Right atrium auricular region (tissue), 2 donors: Measurements from ENCODE around the gene RPL5. TPM values are rescaled to one million over a fixed set of nuclear protein-coding genes. Genes with fewer than 3 reads are reported as not detected.
A peak's percentile ranks its signal among the peaks of the same experiment; 100 is the strongest.

Experiments used
- DNase-seq: peaks from one replicate; pipeline ENCODE4 v3.0.0-alpha.2; 2019; ENCODE audit warnings: low spot score
- H3K27ac ChIP-seq, 2 donors: fragments of 200-600 bp; sonication (generic); 1 replicate in 1 of 2; 2 replicates in 1 of 2; pipeline ENCODE4 v1.5.1; 2016 to 2019
- H3K27me3 ChIP-seq, 2 donors: fragments of 200-600 bp; sonication (generic); one replicate each; pipeline versions ENCODE4 v1.5.1 to v1.6.0; 2017 to 2019
- H3K36me3 ChIP-seq: fragments of 200-600 bp; sonication (generic); one replicate; pipeline ENCODE4 v1.5.1; 2016
- H3K4me1 ChIP-seq, 2 donors: fragments of 200-600 bp; sonication (generic); one replicate each; pipeline versions ENCODE4 v1.5.1 to v1.6.0; 2017 to 2019
- H3K4me3 ChIP-seq, 2 donors: fragments of 200-600 bp; sonication (generic); 1 replicate in 1 of 2; 2 replicates in 1 of 2; pipeline ENCODE4 v1.5.1; 2017 to 2019; ENCODE audit warnings: mild to moderate bottlenecking in 1 of 2, moderate library complexity in 1 of 2
- H3K9me3 ChIP-seq, 2 donors: fragments of 200-600 bp; sonication (generic); one replicate each; pipeline ENCODE4 v1.5.1; 2019
- CTCF ChIP-seq, 2 donors: fragments of 200-600 bp; sonication (generic); IDR thresholded peaks; one replicate each; pipeline ENCODE4 v1.5.1; 2019; ENCODE audit warnings: antibody characterized with exemption in 2 of 2
- total RNA-seq, 2 donors: library from RNA; depleted of rRNA; stranded (reverse); fragments of >200 nt; gene quantifications; one replicate each; pipeline ENCODE4 v1.1.0, GENCODE V29; 2016

Gene RPL5
- total RNA-seq, 2 donors from 2014 or later = 675 to 1,127 TPM

- no peak for DNase-seq
- H3K4me3 ChIP-seq = no peak overlapping the region
- H3K27me3 ChIP-seq = no peaks in the 10 kb centered on the region
- H3K9me3 ChIP-seq = no peaks in the 10 kb centered on the region
- no peak overlapping the region for H3K27ac ChIP-seq
- no peak for TF ChIP-seq CTCF (IDR thresholded peaks at IDR 0.05)
- no peaks in the 10 kb centered on the region for H3K36me3 ChIP-seq
- H3K4me1 ChIP-seq = no peaks in the 10 kb centered on the region
Measured at GRCh38 chr1:92822879-92823278, 9.0 kb upstream of the RPL5 start.

DNA sequence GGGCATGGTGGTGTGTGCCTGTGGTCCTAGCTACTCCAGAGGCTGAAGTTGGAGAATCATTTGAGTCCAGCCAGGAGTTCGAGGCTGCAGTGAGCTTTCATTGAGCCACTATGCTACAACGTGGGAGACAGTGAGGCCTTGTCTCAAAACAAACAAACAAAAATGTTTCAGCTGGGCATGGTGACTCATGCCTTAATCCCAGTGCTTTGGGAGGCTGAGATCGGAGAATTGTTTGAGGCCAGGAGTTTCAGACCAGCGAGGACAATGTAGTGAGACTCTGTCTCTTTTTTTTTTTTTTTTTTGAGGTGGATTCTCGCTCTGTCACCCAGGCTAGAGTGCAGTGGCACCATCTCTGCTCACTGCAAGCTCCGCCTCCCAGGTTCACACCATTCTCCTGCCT lies 5.0 kb upstream of the RPL5 start:
- TF ChIP-seq CTCF (IDR thresholded peaks at IDR 0.05) = no peak

GRCh38 chr1:92831368-92831761 lies 475 bp upstream of the RPL5 start:
- Histone ChIP-seq H3K36me3 (peaks cover 31% of the 10 kb centered on the region), H3K27me3 (no peaks in the 10 kb centered on the region), H3K4me3 (peak overlapping the region; percentile 79 to 91), H3K9me3 (no peaks in the 10 kb centered on the region), H3K4me1 (peaks cover 0 to 25% of the 10 kb centered on the region in 2 donors), H3K27ac (peak overlapping the region in 1 of 2 donors; percentile 95)
- TF ChIP-seq CTCF (IDR thresholded peaks at IDR 0.05) = no peak
- no peak for DNase-seq

More for the DNA sequence above, 5.0 kb upstream of the RPL5 start:
- Histone ChIP-seq H3K27me3 (no peaks in the 10 kb centered on the region), H3K9me3 (no peaks in the 10 kb centered on the region), H3K4me3 (no peak overlapping the region), H3K4me1 (no peaks in the 10 kb centered on the region), H3K27ac (no peak overlapping the region), H3K36me3 (no peaks in the 10 kb centered on the region)
- DNase-seq = no peak

- no peak for DNase-seq
- H3K4me1 ChIP-seq = peaks cover 0 to 32% of the 10 kb centered on the region in 2 donors
- no peaks in the 10 kb centered on the region for H3K9me3 ChIP-seq
- H3K27ac ChIP-seq = peak overlapping the region; percentile 89 to 95
- peaks cover 44% of the 10 kb centered on the region for H3K36me3 ChIP-seq
- peak overlapping the region; percentile 79 to 91 for H3K4me3 ChIP-seq
- no peak for TF ChIP-seq CTCF (IDR thresholded peaks at IDR 0.05)
- no peaks in the 10 kb centered on the region for H3K27me3 ChIP-seq
Measured at GRCh38 chr1:92832537-92833114, 786 bp downstream of the RPL5 start.

DNA sequence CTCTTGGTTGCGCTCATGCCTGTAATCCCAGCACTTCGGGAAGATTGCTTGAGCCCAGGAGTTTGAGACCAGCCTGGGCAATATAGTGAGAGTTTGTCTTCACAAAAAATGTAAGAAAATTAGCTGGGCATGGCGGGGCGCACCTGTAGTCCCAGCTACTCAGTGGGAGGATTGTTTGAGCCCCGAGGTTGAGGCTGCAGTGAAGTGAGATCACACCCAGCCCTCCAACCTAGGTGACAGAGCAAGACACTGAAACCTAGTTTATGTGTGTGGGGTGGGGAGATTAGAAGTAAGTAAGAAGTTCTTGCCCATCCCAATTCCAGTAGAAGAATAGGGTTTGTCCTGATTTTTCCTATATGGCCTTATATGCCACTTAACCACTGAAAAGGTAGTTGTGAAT lies 2.0 kb downstream of the RPL5 start:
- Histone ChIP-seq H3K9me3 (no peaks in the 10 kb centered on the region), H3K27ac (no peak overlapping the region), H3K27me3 (no peaks in the 10 kb centered on the region), H3K4me3 (peak overlapping the region in 1 of 2 donors; percentile 91), H3K4me1 (peaks cover 0 to 42% of the 10 kb centered on the region in 2 donors), H3K36me3 (peaks cover 55% of the 10 kb centered on the region)
- TF ChIP-seq CTCF (IDR thresholded peaks at IDR 0.05) = no peak
- no peak for DNase-seq

- H3K9me3 ChIP-seq = no peaks in the 10 kb centered on the region
- H3K4me1 ChIP-seq = peaks cover 0 to 50% of the 10 kb centered on the region in 2 donors
- H3K36me3 ChIP-seq = peaks cover 63% of the 10 kb centered on the region
- H3K27ac ChIP-seq = no peak overlapping the region
- DNase-seq = no peak
- TF ChIP-seq CTCF (IDR thresholded peaks at IDR 0.05) = no peak
- H3K4me3 ChIP-seq = no peak overlapping the region
- H3K27me3 ChIP-seq = no peaks in the 10 kb centered on the region
Measured at GRCh38 chr1:92834617-92835016, 2.8 kb downstream of the RPL5 start.
